Peyer's patch (tissue), 4 donors: ENCODE measurements around the gene ATP6V0A1. TPM values are rescaled to one million over a fixed set of nuclear protein-coding genes. Genes with fewer than 3 reads are reported as not detected.

Experiments used
- DNase-seq, 3 donors: peaks; one replicate each; pipeline ENCODE4 v3.0.0-alpha.2; 2017 to 2019
- H3K27ac ChIP-seq, 4 donors: fragments of 200-600 bp; sonication (generic); one replicate each; pipeline ENCODE4 v1.5.1; 2016 to 2019
- H3K27me3 ChIP-seq, 2 donors: fragments of 200-600 bp; sonication (generic); one replicate each; pipeline ENCODE4 v1.5.1; 2019
- H3K36me3 ChIP-seq, 3 donors: fragments of 200-600 bp; sonication (generic); one replicate each; pipeline ENCODE4 v1.5.1; 2016 to 2019
- H3K4me1 ChIP-seq, 4 donors: fragments of 200-600 bp; sonication (generic); one replicate each; pipeline ENCODE4 v1.5.1; 2016 to 2019
- H3K4me3 ChIP-seq, 4 donors: fragments of 200-600 bp; sonication (generic); 1 replicate in 3 of 4; 2 replicates in 1 of 4; pipeline ENCODE4 v1.5.1; 2016 to 2019; ENCODE audit warnings: mild to moderate bottlenecking in 1 of 4
- H3K9me3 ChIP-seq, 4 donors: fragments of 200-600 bp; sonication (generic); one replicate each; pipeline ENCODE4 v1.5.1; 2016 to 2019; ENCODE audit warnings: mild to moderate bottlenecking in 1 of 4
- POLR2A ChIP-seq, 2 donors: fragments of 450-650 bp; IDR thresholded peaks; one replicate each; pipeline ENCODE4 v1.5.1; 2017; ENCODE audit warnings: antibody characterized with exemption in 2 of 2, mild to moderate bottlenecking in 2 of 2, moderate library complexity in 2 of 2
- total RNA-seq, 4 donors: library from RNA; depleted of rRNA; stranded (reverse); fragments of >200 nt; gene quantifications; one replicate each; pipeline ENCODE4 v1.1.0, GENCODE V29; 2016
- TF ChIP-seq, protein P1 (sequence below), 6 experiments: fragments of 450-650 bp in 4 of 6; fragments of 200-600 bp in 2 of 6; sonication (generic) in 1 of 6; IDR thresholded peaks; one replicate each; pipeline ENCODE4 v1.5.1; 2017 to 2019; ENCODE audit warnings: antibody characterized with exemption in 6 of 6, mild to moderate bottlenecking in 3 of 6, moderate library complexity in 1 of 6

ATP6V0A1 gene
- total RNA-seq, 4 donors from 2014 or later, result 121 to 251 (median 204) TPM

DNA sequence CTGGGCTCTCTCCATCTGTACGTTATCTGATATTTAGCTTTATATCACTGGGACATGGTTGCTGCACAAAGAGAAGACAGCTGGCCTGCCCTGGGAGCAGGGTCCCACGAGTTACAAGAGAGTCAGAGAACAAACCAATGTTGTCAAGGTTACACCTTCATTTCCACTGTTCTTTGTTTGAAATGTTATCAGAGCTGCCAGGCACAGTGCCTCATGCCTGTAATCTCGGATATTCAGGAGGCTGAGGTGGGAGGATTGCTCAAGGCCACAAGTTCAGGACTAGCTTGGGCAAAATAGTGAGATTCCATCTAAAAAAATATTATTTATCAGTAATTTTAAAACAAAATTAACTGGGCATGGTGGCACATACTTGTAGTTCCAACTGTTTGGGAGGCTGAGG lies 34.6 kb downstream of the ATP6V0A1 start:
- no peaks in the 10 kb centered on the region for H3K27me3 ChIP-seq
- no peak for TF ChIP-seq POLR2A (IDR thresholded peaks at IDR 0.05)
- TF ChIP-seq, protein P1, sequence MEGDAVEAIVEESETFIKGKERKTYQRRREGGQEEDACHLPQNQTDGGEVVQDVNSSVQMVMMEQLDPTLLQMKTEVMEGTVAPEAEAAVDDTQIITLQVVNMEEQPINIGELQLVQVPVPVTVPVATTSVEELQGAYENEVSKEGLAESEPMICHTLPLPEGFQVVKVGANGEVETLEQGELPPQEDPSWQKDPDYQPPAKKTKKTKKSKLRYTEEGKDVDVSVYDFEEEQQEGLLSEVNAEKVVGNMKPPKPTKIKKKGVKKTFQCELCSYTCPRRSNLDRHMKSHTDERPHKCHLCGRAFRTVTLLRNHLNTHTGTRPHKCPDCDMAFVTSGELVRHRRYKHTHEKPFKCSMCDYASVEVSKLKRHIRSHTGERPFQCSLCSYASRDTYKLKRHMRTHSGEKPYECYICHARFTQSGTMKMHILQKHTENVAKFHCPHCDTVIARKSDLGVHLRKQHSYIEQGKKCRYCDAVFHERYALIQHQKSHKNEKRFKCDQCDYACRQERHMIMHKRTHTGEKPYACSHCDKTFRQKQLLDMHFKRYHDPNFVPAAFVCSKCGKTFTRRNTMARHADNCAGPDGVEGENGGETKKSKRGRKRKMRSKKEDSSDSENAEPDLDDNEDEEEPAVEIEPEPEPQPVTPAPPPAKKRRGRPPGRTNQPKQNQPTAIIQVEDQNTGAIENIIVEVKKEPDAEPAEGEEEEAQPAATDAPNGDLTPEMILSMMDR (IDR thresholded peaks at IDR 0.05), result no peak
- no peak overlapping the region for H3K4me3 ChIP-seq
- H3K4me1 ChIP-seq, result no peaks in the 10 kb centered on the region
- peaks cover 0 to 94% (median 0%) of the 10 kb centered on the region in 3 donors for H3K36me3 ChIP-seq
- no peaks in the 10 kb centered on the region for H3K9me3 ChIP-seq
- H3K27ac ChIP-seq, result no peak overlapping the region
- no peak for DNase-seq

GRCh38 chr17:42494673-42495072 lies 36.0 kb downstream of the ATP6V0A1 start:
- peaks cover 0 to 97% (median 0%) of the 10 kb centered on the region in 3 donors for H3K36me3 ChIP-seq
- no peak for DNase-seq
- H3K27ac ChIP-seq, result no peak overlapping the region
- H3K4me1 ChIP-seq, result no peaks in the 10 kb centered on the region
- H3K9me3 ChIP-seq, result no peaks in the 10 kb centered on the region
- TF ChIP-seq, protein P1 (IDR thresholded peaks at IDR 0.05), result no peak
- no peak for TF ChIP-seq POLR2A (IDR thresholded peaks at IDR 0.05)
- no peaks in the 10 kb centered on the region for H3K27me3 ChIP-seq
- no peak overlapping the region for H3K4me3 ChIP-seq

DNA sequence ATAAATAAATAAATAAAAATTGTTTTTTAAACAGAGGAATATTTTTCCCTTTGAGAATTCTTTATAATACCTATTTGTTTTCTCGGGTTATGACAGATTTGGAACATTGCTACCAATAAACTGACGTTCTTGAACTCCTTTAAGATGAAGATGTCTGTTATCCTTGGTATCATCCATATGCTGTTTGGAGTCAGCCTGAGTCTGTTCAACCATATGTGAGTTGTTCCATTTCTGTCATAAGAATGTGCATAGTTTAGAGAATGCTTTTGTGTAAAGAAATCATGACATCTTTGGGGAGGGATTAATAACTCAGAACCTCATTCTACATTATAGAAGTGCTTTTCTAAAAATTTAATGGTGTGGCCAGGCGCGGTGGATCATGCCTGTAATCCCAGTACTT lies 40.1 kb downstream of the ATP6V0A1 start:
- Histone ChIP-seq H3K9me3 (no peaks in the 10 kb centered on the region), H3K4me1 (no peaks in the 10 kb centered on the region), H3K27me3 (no peaks in the 10 kb centered on the region), H3K36me3 (peaks cover 0 to 98% (median 0%) of the 10 kb centered on the region in 3 donors), H3K4me3 (no peak overlapping the region), H3K27ac (no peak overlapping the region)
- TF ChIP-seq, protein P1 (IDR thresholded peaks at IDR 0.05), result no peak
- no peak for TF ChIP-seq POLR2A (IDR thresholded peaks at IDR 0.05)
- no peak for DNase-seq

DNA sequence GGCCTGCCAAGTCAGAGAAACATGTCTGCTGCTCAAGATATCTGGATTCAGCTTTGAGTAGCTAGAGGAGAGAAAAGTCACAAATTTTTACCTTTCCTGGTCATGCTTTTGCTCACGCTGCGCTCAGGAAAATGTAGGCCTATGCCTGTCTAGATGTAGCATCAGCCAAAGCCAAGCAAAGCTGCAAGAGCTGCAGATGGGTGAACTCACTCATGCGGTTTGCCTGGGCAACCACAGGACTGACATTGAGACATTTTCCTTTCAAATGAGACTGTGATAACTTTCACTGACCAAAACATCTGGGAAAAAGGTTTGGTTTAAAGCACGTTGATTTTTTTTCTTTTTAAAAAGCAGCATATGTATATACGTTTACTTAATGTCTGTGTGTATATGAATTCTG lies 43.4 kb downstream of the ATP6V0A1 start:
- peaks cover 0 to 89% (median 0%) of the 10 kb centered on the region in 3 donors for H3K36me3 ChIP-seq
- no peak for TF ChIP-seq POLR2A (IDR thresholded peaks at IDR 0.05)
- TF ChIP-seq, protein P1 (IDR thresholded peaks at IDR 0.05), result no peak
- no peak for DNase-seq

DNA sequence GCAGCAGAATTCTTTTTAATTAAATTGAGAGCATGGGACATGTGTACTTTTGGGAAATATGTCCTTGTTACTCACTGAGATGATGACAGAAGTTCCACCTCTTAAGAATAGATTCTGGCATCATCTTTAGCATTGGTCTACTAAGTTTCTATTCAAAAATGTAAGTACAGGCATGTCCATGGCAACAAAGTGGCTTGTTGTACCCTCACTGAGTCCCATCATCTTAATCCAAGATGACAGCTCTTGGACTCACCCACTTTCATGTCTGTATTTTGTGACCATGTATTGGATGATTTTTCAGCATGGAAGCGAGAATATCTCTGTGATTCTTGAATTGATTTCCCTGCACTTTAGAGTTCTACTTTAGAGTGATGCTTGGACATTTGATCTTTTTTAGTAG lies 44.2 kb downstream of the ATP6V0A1 start:
- no peaks in the 10 kb centered on the region for H3K9me3 ChIP-seq
- H3K4me3 ChIP-seq, result no peak overlapping the region
- no peak for DNase-seq
- TF ChIP-seq POLR2A (IDR thresholded peaks at IDR 0.05), result no peak
- TF ChIP-seq, protein P1 (IDR thresholded peaks at IDR 0.05), result no peak
- no peaks in the 10 kb centered on the region for H3K27me3 ChIP-seq
- peaks cover 0 to 88% (median 0%) of the 10 kb centered on the region in 3 donors for H3K36me3 ChIP-seq
- no peak overlapping the region for H3K27ac ChIP-seq
- no peaks in the 10 kb centered on the region for H3K4me1 ChIP-seq

More for the DNA sequence above, 43.4 kb downstream of the ATP6V0A1 start:
- Histone ChIP-seq H3K27ac (no peak overlapping the region), H3K4me1 (no peaks in the 10 kb centered on the region), H3K27me3 (no peaks in the 10 kb centered on the region), H3K9me3 (no peaks in the 10 kb centered on the region), H3K4me3 (no peak overlapping the region)

GRCh38 chr17:42507671-42508070 lies 49.0 kb downstream of the ATP6V0A1 start:
- peaks cover 0 to 10% (median 0%) of the 10 kb centered on the region in 4 donors for H3K4me1 ChIP-seq
- H3K27me3 ChIP-seq, result no peaks in the 10 kb centered on the region
- no peak for DNase-seq
- peaks cover 0 to 68% (median 0%) of the 10 kb centered on the region in 3 donors for H3K36me3 ChIP-seq
- H3K9me3 ChIP-seq, result no peaks in the 10 kb centered on the region
- TF ChIP-seq POLR2A (IDR thresholded peaks at IDR 0.05), result no peak
- TF ChIP-seq, protein P1 (IDR thresholded peaks at IDR 0.05), result no peak
- H3K4me3 ChIP-seq, result no peak overlapping the region
- no peak overlapping the region for H3K27ac ChIP-seq
